GM19240 (cell line): ENCODE data around the gene MED27.

Source experiments
- DNase-seq: peaks from one replicate; pipeline ENCODE4 v3.0.0; 2011; ENCODE audit warnings: low spot score; ENCODE audit not compliant: insufficient read length

Gene MED27

DNA sequence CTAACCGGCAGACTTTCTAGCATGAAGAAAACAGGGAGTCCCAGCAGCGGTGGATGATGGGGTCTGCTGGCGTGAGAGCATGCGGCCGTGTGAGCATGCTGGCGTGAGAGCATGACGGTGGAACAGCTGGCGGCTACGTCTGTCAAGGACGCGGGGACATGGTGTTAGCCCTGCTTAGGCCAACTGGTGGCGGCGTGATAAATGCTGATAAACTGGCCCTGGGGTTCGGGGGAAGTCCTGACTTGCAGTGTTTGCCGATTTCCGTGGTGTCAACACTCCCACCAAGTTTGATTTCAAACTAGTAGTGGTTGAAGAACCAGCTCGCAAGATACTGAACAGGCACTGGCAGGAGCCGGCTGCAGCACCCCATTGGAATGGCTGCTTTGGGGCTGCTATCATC is 217.4 kb downstream of the MED27 start:
- DNase-seq = no peak

DNA sequence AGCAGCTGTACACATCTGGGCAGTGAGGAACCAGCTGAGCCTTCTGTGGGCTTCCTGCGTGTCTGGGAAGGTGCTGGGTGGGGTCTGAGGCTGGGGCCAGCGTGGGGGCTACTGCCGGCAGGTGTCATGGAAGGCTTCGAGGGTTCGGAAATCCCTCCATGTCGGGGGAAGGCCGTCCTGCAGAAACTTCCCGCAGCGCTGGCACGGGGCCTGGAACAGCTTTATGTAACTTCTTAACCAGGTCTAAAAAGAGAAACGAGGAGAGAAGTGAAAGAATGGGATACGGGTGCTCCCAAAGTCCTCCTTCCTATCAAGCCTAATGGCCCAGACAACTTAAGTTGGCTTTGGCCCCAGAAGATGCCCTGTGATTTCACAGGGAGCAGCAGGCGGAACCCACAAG is 219.2 kb downstream of the MED27 start:
- no peak for DNase-seq

DNA sequence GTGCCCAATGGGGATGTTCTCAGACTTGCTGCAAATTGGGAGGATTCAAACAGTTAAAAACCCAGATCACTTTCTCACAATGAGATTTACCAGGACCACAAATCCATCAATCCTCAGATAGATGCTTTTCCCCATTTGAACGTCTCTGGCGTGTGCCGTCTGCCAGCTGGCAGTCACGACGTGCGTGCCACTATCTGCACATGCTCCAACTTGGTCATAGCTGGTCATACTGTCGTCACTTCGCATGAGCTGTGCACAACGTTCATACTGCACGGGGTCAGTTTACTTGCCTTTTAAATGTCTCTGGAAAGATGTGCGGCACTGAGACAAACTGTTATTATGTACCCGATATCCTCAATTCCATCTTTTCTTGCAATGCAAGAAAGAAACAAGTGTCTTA is 221.5 kb downstream of the MED27 start:
- no peak for DNase-seq

DNA sequence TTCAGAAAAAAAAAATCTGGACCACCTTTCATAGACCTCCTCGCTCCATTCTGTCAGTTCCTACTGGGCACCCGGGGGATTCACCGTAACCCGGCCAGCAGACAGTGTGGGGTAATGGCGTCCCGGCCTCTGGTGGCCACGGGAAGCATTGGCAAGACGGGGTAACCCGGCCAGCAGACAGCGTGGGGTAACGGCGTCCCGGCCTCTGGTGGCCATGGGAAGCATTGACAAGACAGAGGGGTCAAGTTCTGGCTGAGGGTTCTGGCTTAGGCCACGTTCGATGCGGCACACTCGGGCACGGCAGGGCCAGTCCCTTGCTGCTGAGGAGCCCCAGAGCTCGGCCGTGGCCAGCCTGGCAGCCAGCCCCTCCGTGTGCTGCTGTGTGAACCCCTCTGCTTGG is 223.6 kb downstream of the MED27 start:
- no peak for DNase-seq

DNA sequence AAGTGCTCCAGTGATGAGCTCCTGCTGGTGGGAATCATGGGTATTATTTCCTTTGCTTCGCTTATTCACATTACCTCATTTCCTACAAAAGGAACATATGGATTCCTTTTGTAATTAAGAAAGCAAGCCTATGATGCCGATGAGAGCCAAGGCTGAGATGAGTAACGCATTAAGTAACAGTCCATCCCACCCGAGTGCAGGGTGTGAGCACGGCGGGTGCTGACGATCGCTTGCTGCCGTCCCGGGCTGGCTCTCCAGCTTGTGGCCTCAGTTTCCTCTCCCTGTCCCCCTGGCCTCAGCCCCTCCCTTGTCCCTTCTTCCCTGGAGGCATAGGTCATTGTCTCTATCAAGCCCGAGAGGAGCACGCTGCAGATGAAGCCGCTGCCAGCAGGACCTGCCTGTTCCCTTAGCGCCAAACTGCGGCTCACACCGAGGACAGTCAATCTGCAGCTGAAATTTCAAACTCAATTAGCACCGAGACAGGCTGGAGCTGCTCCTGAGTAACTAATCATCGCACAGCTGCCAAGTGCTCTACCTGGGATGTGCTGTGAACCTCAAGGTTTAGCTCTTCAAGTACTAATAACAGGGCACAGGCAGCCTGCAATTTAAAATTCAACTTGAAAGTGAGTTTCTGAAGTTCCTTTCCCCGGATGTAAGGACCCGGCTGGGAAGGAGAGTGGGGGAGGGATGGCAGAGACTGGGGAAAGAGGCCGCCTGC is 224.6 kb downstream of the MED27 start:
- DNase-seq = no peak

DNA sequence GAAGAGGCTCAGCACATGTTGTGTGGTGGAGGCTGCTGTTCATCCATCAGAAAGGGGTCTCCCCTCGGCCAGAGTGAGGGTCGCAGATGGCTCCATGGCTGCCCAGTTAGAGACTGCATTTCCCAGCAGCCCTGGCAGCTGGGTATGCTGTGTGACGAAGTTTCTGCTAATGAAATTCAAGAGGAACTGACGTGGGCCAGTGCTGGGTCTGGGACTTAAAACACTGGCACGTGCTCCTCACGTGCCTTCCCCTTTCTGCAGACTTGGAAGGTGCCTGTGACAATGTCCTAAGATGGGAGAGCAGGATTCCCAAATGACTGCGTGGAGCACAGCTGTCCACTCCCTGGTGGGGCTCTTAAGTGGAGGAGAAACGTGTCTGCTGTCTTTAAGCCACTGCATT is 225.3 kb downstream of the MED27 start:
- no peak for DNase-seq

DNA sequence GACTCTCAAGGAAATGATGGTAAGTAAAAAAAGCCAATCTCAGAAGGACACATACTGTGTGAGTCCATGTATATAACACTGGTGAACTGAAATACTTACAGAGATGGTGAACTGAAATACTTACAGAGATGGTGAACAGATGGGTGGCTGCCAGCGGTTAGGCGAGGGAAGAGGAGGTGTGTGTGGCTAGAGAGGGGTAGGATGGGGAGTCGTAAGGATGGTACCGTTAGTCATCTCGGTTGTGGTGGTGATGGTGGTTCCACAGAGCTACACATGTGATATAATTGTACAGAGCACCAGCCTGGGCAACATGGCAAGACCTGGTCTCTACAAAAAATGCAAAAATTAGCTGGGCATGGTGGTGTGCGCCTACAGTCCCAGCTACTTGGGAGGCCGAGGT is 226.2 kb downstream of the MED27 start:
- DNase-seq = no peak

DNA sequence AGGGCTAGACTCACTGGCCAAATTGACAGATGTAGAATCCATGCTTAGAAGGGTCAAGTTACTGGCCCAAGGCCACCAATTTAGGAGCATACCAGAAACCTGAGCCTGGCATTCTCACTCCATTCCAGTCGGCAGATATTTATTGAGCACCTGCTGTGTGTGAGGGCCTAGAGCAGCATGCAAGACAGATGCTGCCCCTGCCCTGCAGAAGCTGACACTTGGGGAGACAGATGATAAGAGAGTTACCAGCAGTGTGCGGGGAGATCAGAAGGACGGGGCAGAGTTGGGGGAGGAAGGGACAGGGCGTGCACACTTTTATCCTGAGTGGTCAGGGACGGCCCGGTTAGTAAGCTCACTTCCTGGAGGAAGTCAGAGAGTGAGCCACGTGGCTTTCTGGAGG is 228.3 kb downstream of the MED27 start:
- no peak for DNase-seq

DNA sequence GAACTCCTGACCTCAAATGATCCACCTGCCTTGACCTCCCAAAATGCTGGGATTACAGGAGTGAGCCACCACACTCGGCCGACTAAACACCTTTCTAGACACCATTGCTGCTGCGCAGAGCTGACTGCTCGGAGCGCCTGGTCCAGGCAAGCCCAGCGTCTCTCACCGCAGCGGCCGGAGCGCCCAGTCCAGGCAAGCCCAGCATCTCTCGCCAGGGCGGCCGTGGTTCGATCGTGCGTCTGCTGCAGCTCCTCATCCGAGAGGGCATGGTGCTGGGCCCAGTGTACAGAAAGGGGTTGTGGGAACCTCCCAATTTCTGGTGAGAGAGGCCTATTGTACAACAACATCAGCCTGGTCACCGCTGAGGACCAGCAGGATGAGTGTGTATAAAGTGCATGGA is 230.3 kb downstream of the MED27 start:
- DNase-seq = no peak

DNA sequence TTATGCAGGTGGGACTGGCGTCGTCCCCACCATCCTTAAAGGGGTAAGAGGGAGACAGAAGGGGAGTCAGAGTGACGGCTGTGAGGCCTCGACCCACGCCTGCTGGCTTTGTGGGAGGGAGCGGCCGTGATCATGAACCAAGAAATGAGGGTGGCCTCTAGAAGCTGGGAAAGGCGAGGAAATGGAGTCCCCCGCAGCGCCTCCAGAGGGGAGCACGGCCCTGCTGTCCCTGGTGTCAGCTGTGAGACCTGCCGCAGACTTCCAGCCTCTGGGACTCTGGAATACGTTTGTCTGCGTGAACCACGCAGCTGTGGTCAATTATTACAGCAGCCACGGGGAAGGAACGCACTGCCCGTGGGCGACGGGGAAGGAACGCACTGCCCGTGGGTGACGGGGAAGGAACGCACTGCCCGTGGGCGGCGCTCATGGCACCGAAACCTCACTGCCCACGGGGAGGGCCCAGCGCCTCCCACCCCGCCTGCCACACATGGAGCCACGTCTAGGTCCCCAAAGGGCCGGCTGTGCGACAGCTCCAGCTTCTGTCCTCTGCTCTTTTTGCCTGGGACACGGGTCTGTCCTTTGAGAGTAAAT is 231.0 kb downstream of the MED27 start:
- no peak for DNase-seq

DNA sequence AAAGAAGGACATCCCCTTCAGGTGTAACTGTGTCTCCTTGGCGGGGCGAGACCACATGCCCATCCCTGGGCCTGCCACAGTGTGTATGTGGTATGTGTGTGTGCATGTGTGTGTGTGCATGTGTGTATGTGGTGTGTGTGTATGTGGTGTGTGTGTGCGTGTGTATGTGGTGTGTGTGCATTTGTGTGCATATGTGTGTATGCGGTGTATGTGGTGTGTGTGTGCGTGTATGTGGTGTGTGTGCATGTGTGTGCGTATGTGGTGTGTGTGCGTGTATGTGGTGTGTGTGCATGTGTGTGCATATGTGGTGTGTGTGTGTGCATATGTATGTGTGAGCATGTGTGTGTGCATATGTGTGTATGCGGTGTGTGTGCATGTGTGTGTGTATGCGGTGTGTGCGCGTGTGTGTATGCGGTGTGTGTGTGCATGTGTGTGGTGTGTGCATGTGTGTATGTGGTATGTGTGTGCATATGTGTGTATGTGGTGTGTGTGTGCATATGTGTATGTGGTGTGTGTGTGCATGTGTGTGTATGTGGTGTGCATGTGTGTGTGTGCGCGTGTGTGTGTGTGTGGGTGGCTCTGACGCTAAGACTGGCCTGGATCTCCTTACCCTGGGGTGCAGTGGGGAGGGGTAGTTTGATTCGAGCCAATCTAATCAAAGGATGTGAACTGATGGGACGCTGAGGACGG is 231.9 kb downstream of the MED27 start:
- DNase-seq = no peak

DNA sequence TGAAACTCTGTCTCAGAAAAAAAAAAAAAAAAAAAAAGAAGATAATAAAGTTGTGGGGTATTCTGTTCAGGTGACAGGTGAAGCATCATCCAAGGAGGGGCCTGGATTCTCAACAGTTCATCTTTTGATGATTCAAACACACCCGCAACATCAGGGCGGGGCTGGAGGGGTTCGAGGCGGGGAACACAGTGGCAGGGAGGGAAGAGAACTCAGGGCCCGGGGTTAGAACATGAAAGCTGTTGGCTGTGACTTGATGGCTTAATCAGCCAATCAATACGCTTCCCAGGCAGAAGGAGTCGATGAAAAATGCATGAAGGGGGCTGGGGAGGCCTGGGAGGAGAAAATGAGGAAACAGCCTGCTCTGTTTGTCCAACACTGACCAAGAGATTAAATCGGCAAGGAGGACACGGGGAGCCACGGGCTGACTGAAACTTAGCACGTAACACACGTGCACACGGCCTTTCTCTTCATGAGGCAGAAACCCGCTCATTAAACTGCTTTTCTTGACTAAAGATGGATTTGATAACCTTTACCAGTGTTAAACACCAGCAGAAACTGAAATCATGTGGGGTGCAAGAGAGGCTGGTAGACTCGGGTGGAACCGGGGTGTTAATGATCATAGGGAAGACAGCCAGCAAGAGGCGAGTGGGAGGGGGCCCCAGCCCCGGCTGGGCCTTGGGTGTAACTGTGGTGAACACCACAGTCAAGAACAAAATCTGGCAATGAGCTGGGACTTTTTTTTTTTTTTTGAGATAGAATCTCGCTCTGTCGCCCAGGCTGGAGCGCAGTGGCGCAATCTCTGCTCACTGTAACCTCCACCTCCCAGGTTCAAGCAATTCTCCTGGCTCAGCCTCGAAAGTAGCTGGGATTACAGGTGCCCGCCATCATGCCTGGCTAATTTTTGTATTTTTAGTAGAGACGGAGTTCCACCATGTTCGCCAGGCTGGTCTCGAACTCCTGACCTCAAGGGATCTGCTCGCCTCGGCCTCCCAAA is 234.1 kb downstream of the MED27 start:
- no peak for DNase-seq

DNA sequence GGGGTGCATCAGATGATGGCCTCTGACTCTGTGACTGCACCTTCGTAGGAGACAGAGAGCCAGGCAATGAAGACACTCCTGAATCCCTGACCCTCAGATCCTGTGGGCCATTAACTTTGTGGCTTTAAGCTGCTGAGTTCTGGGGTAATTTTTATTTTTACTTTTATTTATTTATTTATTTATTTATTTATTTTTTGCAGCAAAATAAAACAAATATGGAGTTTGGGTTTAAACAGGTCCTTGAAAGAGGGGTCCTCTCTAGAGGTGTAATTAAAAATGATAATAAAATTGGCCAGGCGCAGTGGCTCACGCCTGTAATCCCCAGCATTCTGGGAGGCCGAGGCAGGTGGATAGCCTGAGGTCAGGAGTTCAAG is 234.9 kb downstream of the MED27 start:
- no peak for DNase-seq

DNA sequence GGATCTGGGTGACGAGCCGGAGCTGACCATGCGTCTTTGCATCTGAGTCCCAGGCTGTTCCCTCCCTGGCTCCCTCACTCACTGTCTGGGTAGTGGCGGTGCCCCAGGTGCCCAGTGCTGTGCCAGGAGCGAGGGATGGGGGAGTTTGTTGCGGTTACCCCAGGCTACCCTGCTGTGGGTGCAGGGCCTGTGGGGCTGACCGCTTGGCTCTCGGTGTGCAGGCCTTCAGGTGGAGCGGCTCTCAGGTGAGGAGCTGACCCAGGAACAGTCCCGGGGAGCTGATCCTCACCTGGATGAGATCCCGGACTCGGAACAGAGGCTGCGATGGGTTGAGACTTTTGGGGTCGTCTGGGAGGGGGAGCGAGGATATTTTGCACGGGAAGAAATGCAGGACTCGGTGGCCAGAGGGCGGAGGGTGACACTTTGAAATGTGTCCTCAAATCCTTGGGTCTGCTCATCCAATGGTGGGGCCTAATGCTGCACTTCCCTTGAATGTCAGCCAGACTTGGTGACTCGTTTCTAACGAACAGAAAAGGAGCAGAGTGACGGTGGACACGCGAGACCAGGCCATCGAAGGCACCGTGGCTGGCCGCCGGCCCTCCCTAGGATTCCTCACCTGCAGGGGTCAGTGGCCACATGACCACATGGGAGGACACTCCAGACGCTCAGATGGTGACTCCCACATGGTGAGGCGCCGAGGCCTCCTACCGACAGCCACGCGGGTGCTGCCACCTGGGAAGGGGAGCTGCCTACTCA is 235.5 kb downstream of the MED27 start:
- DNase-seq = no peak

DNA sequence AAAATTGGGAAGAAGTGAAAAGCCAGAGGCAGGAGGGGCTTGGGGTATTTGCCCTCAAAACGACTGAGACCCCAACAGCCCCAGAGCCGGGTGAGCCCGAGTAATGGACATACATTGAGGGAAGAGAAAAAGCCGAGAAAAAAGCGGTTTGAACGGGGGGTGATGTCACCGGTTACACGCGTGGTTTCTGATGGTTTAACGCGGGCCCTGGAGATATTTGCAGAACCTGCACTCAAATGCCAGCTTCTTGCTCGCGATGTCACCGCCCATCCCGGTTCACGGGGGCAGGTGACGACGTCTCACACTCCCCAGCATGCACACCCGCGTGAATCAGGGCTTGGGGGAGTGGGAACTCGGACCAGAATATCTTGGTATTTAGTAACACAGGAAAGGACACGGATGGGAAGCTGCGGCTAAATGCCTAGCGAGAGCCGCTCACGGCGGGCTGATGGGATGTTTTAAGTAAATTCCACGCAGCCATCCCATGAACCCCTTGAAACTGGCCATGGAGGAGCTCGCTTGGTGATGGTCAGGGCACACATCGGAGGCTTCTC is 237.8 kb downstream of the MED27 start:
- no peak for DNase-seq

DNA sequence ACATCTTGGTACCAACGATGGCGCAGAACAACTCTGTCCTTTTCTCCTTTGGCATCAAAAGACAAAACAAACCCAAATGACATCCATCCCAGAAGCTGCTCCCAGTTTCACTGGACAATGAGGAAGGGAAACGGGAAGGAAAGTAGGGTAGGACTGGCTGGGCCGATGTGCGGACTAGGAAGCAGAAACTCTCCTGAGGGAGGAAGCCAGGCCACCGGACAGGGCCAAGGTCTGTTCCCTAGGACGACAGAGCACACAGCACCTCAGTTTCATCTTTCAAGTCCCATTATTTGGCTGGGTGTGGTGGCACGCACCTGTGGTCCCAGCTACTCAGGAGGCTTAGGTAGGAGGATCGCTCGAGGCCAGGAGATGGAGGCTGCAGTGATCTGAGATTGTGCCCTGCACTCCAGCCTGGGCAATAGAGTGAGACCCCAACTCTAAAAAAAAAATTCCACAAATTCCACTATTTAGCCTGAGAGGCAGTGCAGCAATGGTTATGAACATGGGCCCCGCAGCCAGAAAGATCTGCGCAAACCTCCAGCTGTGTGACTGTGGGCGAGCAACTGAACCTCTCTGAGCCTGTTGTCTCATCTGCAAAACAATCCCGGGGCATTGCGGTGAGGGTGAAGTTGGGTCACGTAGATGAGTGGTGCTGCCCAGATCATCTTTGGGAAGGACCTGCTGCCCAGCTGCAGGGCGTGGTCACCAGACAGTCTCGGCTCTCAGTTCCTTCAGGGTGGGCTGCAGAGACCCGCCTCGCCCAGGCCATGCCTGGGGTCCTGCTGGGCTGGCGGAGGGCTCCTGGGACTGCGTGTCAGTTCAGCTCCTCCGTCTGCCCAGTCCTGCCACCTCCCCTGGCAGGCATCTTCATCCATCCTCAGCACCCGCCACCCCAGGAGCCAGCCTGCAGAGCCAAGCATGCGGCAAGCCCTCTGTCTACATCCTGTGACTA is 238.6 kb downstream of the MED27 start:
- DNase-seq = no peak

DNA sequence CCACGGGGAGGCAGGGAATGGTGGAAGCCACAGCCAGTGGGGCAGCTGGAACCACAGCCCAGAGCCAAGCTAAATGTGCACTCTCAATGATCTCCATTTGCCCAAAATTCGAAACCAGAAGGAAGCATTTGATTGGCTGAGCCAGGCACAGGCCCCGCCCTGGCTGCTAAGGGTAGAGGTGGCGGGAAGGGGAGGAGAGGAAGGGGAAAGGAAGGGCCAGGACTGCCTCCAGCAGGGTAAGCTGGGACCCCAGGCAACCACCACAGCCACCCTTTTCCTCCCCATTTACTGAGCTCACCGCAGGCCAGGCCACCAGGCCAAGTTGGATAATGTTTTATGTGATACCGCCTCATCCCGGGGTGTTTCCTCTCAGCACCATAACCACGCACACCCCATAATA is 239.4 kb downstream of the MED27 start:
- DNase-seq = no peak

DNA sequence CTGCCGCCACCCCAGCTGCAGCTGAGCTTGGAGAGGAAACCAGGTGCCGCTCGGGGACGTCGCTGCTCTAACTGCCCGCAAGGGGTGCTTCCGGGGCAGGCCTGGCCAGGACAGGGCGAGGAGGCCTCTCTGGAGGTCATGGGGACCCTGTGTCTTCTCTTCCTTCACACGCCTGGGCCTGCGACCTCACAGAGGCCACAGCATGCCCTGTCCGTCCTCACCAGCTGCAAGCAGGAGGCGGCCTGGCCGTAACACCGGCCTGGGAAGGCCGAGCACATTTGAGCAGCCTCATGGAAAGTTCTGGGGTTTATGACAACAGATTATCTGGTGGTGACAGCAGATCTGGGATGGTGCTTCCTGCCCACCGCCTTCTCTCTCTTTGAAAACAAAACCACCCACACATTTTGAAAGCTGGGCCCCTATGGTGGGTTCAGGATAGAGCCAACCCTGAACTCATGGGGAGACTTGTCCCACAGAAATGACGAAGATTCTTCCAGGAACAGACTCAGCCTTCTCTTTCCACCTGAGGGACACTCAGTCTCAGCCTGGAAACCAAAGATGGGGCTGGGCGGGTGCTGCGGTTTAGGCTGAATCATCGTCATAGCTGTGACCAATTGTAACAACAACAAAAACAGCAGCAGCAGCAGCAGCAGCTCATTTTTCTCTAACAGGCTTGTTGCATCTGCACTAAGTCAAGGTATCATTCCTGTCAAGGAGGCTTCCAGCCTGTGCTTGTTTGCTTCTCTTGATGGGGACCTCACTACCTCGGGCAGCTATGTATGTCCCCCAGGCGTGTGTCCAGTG is 240.2 kb downstream of the MED27 start:
- DNase-seq = no peak
